RWPE1 (cell line): Measurements from ENCODE around the gene AKT2.

ENCODE experiments used
- CTCF ChIA-PET: fragments of 350-600 bp; sonication (Branson Sonifier 250); formaldehyde crosslinking; extraction: SDS; loops from one replicate; lab custom pipeline; 2021; lab: Yijun Ruan, JAX
- POLR2A ChIA-PET: fragments of 400-600 bp; formaldehyde crosslinking; extraction: SDS; loops from one replicate; lab custom pipeline; 2020; ENCODE audit warnings: antibody characterized with exemption; ENCODE audit not compliant: low non-redundant PET; lab: Yijun Ruan, JAX
- DNase-seq: peaks from one replicate; pipeline ENCODE4 v3.0.0; 2012; ENCODE audit warnings: low spot score
- H3K27ac ChIP-seq: fragments of 450-650 bp; 2 replicates; pipeline ENCODE4 v1.5.1; 2017
- CTCF ChIP-seq: fragments of 450-650 bp; conservative IDR thresholded peaks from 2 replicates; pipeline ENCODE4 v1.5.1; 2017; ENCODE audit warnings: low read depth, mild to moderate bottlenecking

The AKT2 gene

GRCh38 chr19:40315812-40316470 is 30.8 kb upstream of the AKT2 start:
- DNase-seq, result no peak
- POLR2A ChIA-PET, result no interaction called here
- H3K27ac ChIP-seq, result peak overlapping the region; percentile 14; the same call in 1 of the 2 replicates
- no peak for TF ChIP-seq CTCF
- CTCF ChIA-PET, result interaction anchor here (0.6 kb wide), 2 partner anchors 115 to 1391 kb away, joined by 3 to 4 read pairs; no protein-coding TSS in a partner anchor

GRCh38 chr19:40314656-40315055 is 29.5 kb upstream of the AKT2 start:
- no peak for DNase-seq
- H3K27ac ChIP-seq, result no peak overlapping the region
- ChIA-PET POLR2A (interaction anchor here (0.7 kb wide), 1 partner anchor 9 kb away, joined by 3 read pairs; no protein-coding TSS in a partner anchor), CTCF (no interaction called here)
- TF ChIP-seq CTCF, result no peak

GRCh38 chr19:40313229-40313983 is 28.3 kb upstream of the AKT2 start:
- DNase-seq, result no peak
- no peak for TF ChIP-seq CTCF
- POLR2A ChIA-PET, result interaction anchor here (0.6 kb wide), 1 partner anchor 15 kb away, joined by 4 read pairs; no protein-coding TSS in a partner anchor
- CTCF ChIA-PET, result interaction anchor here (0.7 to 0.8 kb wide), 2 partner anchors 8 to 164 kb away, joined by 3 to 5 read pairs; no protein-coding TSS in a partner anchor
- H3K27ac ChIP-seq, result no peak overlapping the region

GRCh38 chr19:40312533-40312932 is 27.4 kb upstream of the AKT2 start:
- no peak for DNase-seq
- H3K27ac ChIP-seq, result no peak overlapping the region
- ChIA-PET POLR2A (no interaction called here), CTCF (interaction anchor here (0.8 kb wide), 1 partner anchor 108 kb away, joined by 3 read pairs; no protein-coding TSS in a partner anchor)
- no peak for TF ChIP-seq CTCF

GRCh38 chr19:40309666-40310065 is 24.5 kb upstream of the AKT2 start:
- H3K27ac ChIP-seq, result no peak overlapping the region
- ChIA-PET CTCF (no interaction called here), POLR2A (interaction anchor here (0.7 kb wide), 1 partner anchor 17 kb away, joined by 8 read pairs; no protein-coding TSS in a partner anchor)
- DNase-seq, result no peak
- no peak for TF ChIP-seq CTCF

GRCh38 chr19:40305403-40305802 is 20.3 kb upstream of the AKT2 start:
- DNase-seq, result peak; percentile 82
- ChIA-PET POLR2A (interaction anchor here (0.6 to 0.7 kb wide), 2 partner anchors 9 to 19 kb away, joined by 3 to 5 read pairs; no protein-coding TSS in a partner anchor), CTCF (interaction anchor here (0.5 to 2.1 kb wide), 20 partner anchors 9 to 1220 kb away, joined by 3 to 10 read pairs (median 3); partner anchors contain the start of gene AKT2)
- no peak overlapping the region for H3K27ac ChIP-seq
- TF ChIP-seq CTCF, result peak; percentile 82
